ENCODE measurements around the gene SERP1.

GRCh38 chr3:150557725-150558124 is 11.4 kb upstream of the SERP1 start:
- TF ChIP-seq POLR2AphosphoS5 (IDR thresholded peaks at IDR 0.05) (no peak), CTCF (IDR thresholded peaks at IDR 0.05) (no peak), POLR2A (IDR thresholded peaks at IDR 0.05) (no peak)

All from prostate gland (tissue), 2 donors.